Stimulated activated naive B cell treated with anti-CD40 and anti-IgM and Interleukin-4, amounts not matched to agents 10 μg/mL and 1 μg/mL and 100 μg/mL, for 72 hours (primary cell): Measurements from ENCODE around the gene TMEM18.
"Not testable (repeated sequence)": the region's sequence is repeated elsewhere in the genome, so short reads cannot be mapped to it uniquely, and the experiment has no call there.

Experiments
- ATAC-seq, 2 donors: fragments of 150-1000 bp; cut with Tn5 transposase; replicated peaks; 2 replicates each; pipeline ENCODE4 v1.10.0; 2021; ENCODE audit warnings: moderate library complexity in 1 of 2
- DNase-seq: peaks from one replicate; pipeline ENCODE4 v3.0.0; 2021
- H3K27ac Mint-ChIP-seq: one replicate; pipeline ENCODE4 v1.8.0; 2022; ENCODE audit warnings: mild to moderate bottlenecking, mixed read lengths
- H3K27me3 Mint-ChIP-seq, 2 donors: one replicate each; pipeline ENCODE4 v1.8.0; 2022; ENCODE audit warnings: mixed read lengths in 2 of 2
- H3K36me3 Mint-ChIP-seq, 2 donors: one replicate each; pipeline ENCODE4 v1.8.0; 2022; ENCODE audit warnings: mixed read lengths in 2 of 2, mild to moderate bottlenecking in 1 of 2
- H3K4me1 Mint-ChIP-seq, 2 donors: one replicate each; pipeline ENCODE4 v1.8.0; 2022; ENCODE audit warnings: mixed read lengths in 2 of 2, mild to moderate bottlenecking in 1 of 2
- H3K4me3 Mint-ChIP-seq, 2 donors: one replicate each; pipeline ENCODE4 v1.8.0; 2022; ENCODE audit warnings: mild to moderate bottlenecking in 2 of 2, mixed read lengths in 2 of 2, moderate library complexity in 1 of 2
- H3K9me3 Mint-ChIP-seq, 2 donors: one replicate each; pipeline ENCODE4 v1.8.0; 2022; ENCODE audit warnings: mixed read lengths in 2 of 2, mild to moderate bottlenecking in 1 of 2

Gene TMEM18

GRCh38 chr2:708667-709066, 31.5 kb upstream of the TMEM18 start:
- peaks cover 0 to 3% of the 10 kb centered on the region in 2 donors for H3K9me3 Mint-ChIP-seq
- H3K36me3 Mint-ChIP-seq, result no peaks in the 10 kb centered on the region
- peaks cover 7 to 9% of the 10 kb centered on the region in 2 donors for H3K4me1 Mint-ChIP-seq

GRCh38 chr2:705971-706511, 28.8 kb upstream of the TMEM18 start:
- DNase-seq, result no peak
- H3K4me3 Mint-ChIP-seq, result no peak overlapping the region
- H3K36me3 Mint-ChIP-seq, result no peaks in the 10 kb centered on the region
- peaks cover 7 to 9% of the 10 kb centered on the region in 2 donors for H3K4me1 Mint-ChIP-seq
- peak; percentile 51 to 86 for ATAC-seq
- H3K27me3 Mint-ChIP-seq, result peaks cover 26 to 31% of the 10 kb centered on the region in 2 donors
- H3K27ac Mint-ChIP-seq, result no peak overlapping the region
- H3K9me3 Mint-ChIP-seq, result peaks cover 0 to 3% of the 10 kb centered on the region in 2 donors

More at GRCh38 chr2:708667-709066, 31.5 kb upstream of the TMEM18 start:
- Mint-ChIP-seq H3K4me3 (no peak overlapping the region), H3K27ac (no peak overlapping the region), H3K27me3 (peaks cover 48 to 53% of the 10 kb centered on the region in 2 donors)
- no peak for ATAC-seq
- no peak for DNase-seq

- DNase-seq, ATAC-seq, H3K9me3 Mint-ChIP-seq, H3K4me3 Mint-ChIP-seq, H3K27ac Mint-ChIP-seq, H3K36me3 Mint-ChIP-seq, H3K27me3 Mint-ChIP-seq: not testable (repeated sequence)
- peaks cover 15 to 16% of the 10 kb centered on the region in 2 donors for H3K4me1 Mint-ChIP-seq
These were observed 25.6 kb upstream of the TMEM18 start for GRCh38 chr2:702765-703164.

GRCh38 chr2:696999-697627, 19.9 kb upstream of the TMEM18 start:
- DNase-seq (no peak), ATAC-seq (no peak)
- Mint-ChIP-seq H3K27me3 (no peaks in the 10 kb centered on the region), H3K4me1 (peaks cover 27 to 39% of the 10 kb centered on the region in 2 donors), H3K27ac (peak overlapping the region; percentile 85), H3K4me3 (no peak overlapping the region), H3K36me3 (peaks cover 3 to 4% of the 10 kb centered on the region in 2 donors), H3K9me3 (peaks cover 0 to 4% of the 10 kb centered on the region in 2 donors)

GRCh38 chr2:696463-696862, 19.3 kb upstream of the TMEM18 start:
- ATAC-seq (peak; percentile 100), DNase-seq (peak; percentile 74)
- H3K36me3 Mint-ChIP-seq, result peaks cover 3 to 4% of the 10 kb centered on the region in 2 donors
- H3K4me3 Mint-ChIP-seq, result peak overlapping the region; percentile 63 to 72
- peaks cover 0 to 4% of the 10 kb centered on the region in 2 donors for H3K9me3 Mint-ChIP-seq
- peaks cover 27 to 39% of the 10 kb centered on the region in 2 donors for H3K4me1 Mint-ChIP-seq
- peak overlapping the region; percentile 85 for H3K27ac Mint-ChIP-seq
- no peaks in the 10 kb centered on the region for H3K27me3 Mint-ChIP-seq

- Mint-ChIP-seq H3K27ac (no peak overlapping the region), H3K27me3 (no peaks in the 10 kb centered on the region), H3K4me1 (peaks cover 29 to 44% of the 10 kb centered on the region in 2 donors), H3K4me3 (no peak overlapping the region), H3K9me3 (peaks cover 0 to 3% of the 10 kb centered on the region in 2 donors), H3K36me3 (peaks cover 5 to 10% of the 10 kb centered on the region in 2 donors)
- DNase-seq (no peak), ATAC-seq (no peak)
These were observed 17.8 kb upstream of the TMEM18 start for GRCh38 chr2:694906-695510.

GRCh38 chr2:694174-694573, 17.0 kb upstream of the TMEM18 start:
- H3K9me3 Mint-ChIP-seq, result peaks cover 0 to 3% of the 10 kb centered on the region in 2 donors
- DNase-seq, result no peak
- no peaks in the 10 kb centered on the region for H3K27me3 Mint-ChIP-seq
- peaks cover 31 to 48% of the 10 kb centered on the region in 2 donors for H3K4me1 Mint-ChIP-seq
- no peak for ATAC-seq
- peaks cover 7 to 13% of the 10 kb centered on the region in 2 donors for H3K36me3 Mint-ChIP-seq
- H3K27ac Mint-ChIP-seq, result no peak overlapping the region
- no peak overlapping the region for H3K4me3 Mint-ChIP-seq

- H3K9me3 Mint-ChIP-seq, result peaks cover 0 to 2% of the 10 kb centered on the region in 2 donors
- DNase-seq (no peak), ATAC-seq (no peak)
- no peak overlapping the region for H3K27ac Mint-ChIP-seq
- H3K36me3 Mint-ChIP-seq, result peaks cover 7 to 17% of the 10 kb centered on the region in 2 donors
- peaks cover 30 to 45% of the 10 kb centered on the region in 2 donors for H3K4me1 Mint-ChIP-seq
- H3K27me3 Mint-ChIP-seq, result no peaks in the 10 kb centered on the region
- no peak overlapping the region for H3K4me3 Mint-ChIP-seq
These were observed 16.4 kb upstream of the TMEM18 start for GRCh38 chr2:693606-694005.

GRCh38 chr2:692767-693166, 15.6 kb upstream of the TMEM18 start:
- Mint-ChIP-seq H3K27me3 (no peaks in the 10 kb centered on the region), H3K4me1 (peaks cover 29 to 39% of the 10 kb centered on the region in 2 donors), H3K36me3 (peaks cover 11 to 23% of the 10 kb centered on the region in 2 donors), H3K4me3 (no peak overlapping the region), H3K27ac (no peak overlapping the region), H3K9me3 (peaks cover 0 to 5% of the 10 kb centered on the region in 2 donors)
- no peak for ATAC-seq
- no peak for DNase-seq

GRCh38 chr2:691821-692761, 14.9 kb upstream of the TMEM18 start:
- Mint-ChIP-seq H3K4me1 (peaks cover 26 to 33% of the 10 kb centered on the region in 2 donors), H3K27ac (peak overlapping the region; percentile 47), H3K4me3 (no peak overlapping the region), H3K36me3 (peaks cover 11 to 23% of the 10 kb centered on the region in 2 donors), H3K9me3 (peaks cover 0 to 5% of the 10 kb centered on the region in 2 donors), H3K27me3 (no peaks in the 10 kb centered on the region)
- DNase-seq, result no peak
- no peak for ATAC-seq

GRCh38 chr2:690799-691198, 13.6 kb upstream of the TMEM18 start:
- no peak for DNase-seq
- Mint-ChIP-seq H3K36me3 (peaks cover 18 to 32% of the 10 kb centered on the region in 2 donors), H3K9me3 (peaks cover 6 to 10% of the 10 kb centered on the region in 2 donors), H3K27ac (no peak overlapping the region), H3K27me3 (no peaks in the 10 kb centered on the region), H3K4me3 (no peak overlapping the region), H3K4me1 (peaks cover 17 to 21% of the 10 kb centered on the region in 2 donors)
- ATAC-seq, result no peak

GRCh38 chr2:689877-690510, 12.8 kb upstream of the TMEM18 start:
- DNase-seq, result no peak
- ATAC-seq, result peak; percentile 26 to 53
- peaks cover 25 to 29% of the 10 kb centered on the region in 2 donors for H3K4me1 Mint-ChIP-seq
- no peaks in the 10 kb centered on the region for H3K27me3 Mint-ChIP-seq
- H3K4me3 Mint-ChIP-seq, result peak overlapping the region; percentile 30 to 34
- peaks cover 26 to 40% of the 10 kb centered on the region in 2 donors for H3K36me3 Mint-ChIP-seq
- peaks cover 14 to 17% of the 10 kb centered on the region in 2 donors for H3K9me3 Mint-ChIP-seq
- H3K27ac Mint-ChIP-seq, result peak overlapping the region; percentile 57

GRCh38 chr2:689237-689636, 12.0 kb upstream of the TMEM18 start:
- DNase-seq (no peak), ATAC-seq (no peak)
- peaks cover 20 to 22% of the 10 kb centered on the region in 2 donors for H3K9me3 Mint-ChIP-seq
- peaks cover 32 to 48% of the 10 kb centered on the region in 2 donors for H3K36me3 Mint-ChIP-seq
- no peak overlapping the region for H3K27ac Mint-ChIP-seq
- H3K27me3 Mint-ChIP-seq, result no peaks in the 10 kb centered on the region
- H3K4me3 Mint-ChIP-seq, result no peak overlapping the region
- H3K4me1 Mint-ChIP-seq, result peaks cover 28 to 30% of the 10 kb centered on the region in 2 donors
